Stimulated activated CD4-positive, alpha-beta T cell treated with anti-CD3 and anti-CD28 coated beads, Interleukin-4, amount 100 ng/mL, for 48 hours (primary cell): ENCODE results near the gene RSPO3.

Source experiments
- DNase-seq, 2 donors: peaks; one replicate each; pipeline ENCODE4 v3.0.0-alpha.2; 2020; ENCODE audit warnings: low read depth in 2 of 2

The RSPO3 gene

DNA sequence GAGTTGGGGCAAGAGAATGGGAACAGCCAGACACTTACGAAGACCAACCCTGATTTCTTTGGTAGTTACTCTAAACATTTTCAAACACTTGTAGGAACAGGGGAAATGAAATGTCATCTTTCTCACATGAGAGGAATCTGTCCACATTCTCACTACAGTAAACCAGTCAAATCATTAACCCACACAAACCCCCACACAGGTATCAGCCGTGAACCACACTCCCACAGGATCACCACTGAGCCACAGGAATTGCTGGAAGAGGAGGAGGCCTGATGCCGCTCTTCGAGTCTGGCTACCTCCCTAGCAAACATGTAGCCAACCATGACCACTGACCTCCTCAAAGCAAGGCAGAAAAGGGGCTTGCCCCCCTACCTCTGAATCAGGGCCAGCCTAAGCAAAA is 6.9 kb upstream of the RSPO3 start:
- DNase-seq: no peak

- no peak for DNase-seq
These were observed 4.2 kb upstream of the RSPO3 start for GRCh38 chr6:127114214-127114760.

- DNase-seq: no peak
These were observed 3.3 kb upstream of the RSPO3 start for GRCh38 chr6:127115084-127115655.

DNA sequence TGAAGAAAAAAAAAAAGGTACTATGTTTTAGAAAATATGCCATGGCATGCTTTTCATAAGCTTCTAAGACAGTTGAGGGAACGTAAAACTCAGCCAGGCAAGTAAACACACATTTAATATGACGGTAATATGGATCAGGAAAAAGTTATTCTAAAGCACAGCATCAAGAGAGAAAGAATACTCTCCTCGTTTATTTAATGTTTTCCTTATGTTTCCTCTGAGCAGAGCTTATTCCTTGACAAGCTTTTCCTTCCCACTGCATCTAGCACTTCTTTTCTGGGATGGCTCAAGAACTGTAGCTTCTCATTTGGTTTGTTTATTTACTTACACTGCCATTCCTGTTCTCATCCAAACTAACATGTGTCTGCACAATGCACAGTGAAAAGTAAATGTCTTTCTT is 2.7 kb upstream of the RSPO3 start:
- DNase-seq: no peak

GRCh38 chr6:127117979-127118297 is 533 bp upstream of the RSPO3 start:
- no peak for DNase-seq

DNA sequence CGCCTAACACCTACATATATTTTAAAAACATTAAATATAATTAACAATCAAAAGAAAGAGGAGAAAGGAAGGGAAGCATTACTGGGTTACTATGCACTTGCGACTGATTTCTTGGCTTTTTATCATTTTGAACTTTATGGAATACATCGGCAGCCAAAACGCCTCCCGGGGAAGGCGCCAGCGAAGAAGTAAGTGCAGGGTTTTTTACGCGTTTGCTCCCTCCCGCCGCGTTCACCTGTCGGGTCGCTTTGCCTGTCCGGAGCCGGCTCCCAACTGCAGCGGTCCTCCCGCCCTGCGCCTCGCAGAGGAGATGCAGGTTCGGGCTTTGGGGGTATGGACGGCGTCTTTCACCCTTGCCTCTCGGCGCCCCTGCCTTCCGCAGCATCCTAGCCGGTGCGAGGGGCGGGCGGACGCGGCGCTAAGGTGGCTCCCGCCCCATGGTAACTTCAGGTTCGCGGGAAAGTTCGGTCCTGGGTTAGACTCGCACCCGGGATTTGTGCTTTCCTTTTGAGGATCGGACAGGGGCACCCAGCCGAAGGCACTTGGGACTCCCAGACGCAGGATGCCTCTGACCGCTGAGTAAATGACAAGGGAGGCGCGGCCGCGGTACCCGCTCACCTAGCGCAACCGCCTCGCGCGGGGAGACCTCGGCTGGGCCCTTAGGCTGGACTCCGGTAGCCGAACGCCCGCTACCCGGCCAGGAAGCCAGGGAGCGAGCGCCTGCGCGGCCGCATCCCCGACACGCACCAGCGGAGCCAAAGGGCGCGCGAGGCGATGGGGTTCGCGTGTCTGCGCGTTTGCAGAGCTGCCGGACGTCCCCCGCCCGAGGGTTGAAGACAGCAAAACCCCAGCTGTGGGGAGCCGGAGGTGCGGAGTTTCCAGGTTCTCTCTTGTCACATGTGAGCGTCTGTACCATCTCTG is 891 bp downstream of the RSPO3 start:
- DNase-seq: no peak

DNA sequence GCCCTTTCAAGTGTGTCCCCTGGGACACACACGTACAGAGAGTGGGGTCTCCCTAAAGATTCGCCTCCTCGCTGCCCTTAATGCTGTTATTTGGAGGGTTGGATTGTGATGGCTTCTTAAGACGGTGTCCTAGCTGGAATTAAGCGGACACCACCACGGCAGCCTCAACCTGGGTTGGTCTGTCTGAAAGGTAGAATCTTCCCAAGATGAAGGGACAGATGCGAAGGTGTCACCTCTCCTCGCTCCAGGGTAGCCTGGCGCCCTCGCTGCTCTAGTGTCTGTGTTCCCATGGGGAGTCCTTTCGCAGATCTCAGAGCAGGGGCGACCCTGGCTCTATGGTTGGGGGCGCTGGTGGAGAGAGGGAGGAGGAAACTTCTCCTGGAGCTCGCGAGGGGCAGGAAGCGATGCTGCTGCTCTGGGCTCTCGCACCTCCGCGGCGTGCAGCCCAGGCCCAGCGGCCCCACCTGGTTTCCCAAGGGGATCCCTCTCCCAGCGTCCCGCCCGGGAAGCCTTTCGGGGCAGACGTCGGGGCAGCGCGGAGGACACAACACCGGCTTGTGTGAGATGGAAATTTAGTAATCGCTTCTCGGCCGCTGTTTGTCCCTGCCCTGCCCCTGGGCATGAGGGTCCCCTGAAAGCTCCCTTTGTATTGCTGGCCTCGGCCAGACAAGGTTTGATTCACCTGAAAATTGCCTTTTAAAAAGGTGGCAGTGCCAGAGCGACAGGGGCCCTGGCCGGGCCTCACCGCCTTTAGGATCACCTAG is 1.7 kb downstream of the RSPO3 start:
- no peak for DNase-seq

DNA sequence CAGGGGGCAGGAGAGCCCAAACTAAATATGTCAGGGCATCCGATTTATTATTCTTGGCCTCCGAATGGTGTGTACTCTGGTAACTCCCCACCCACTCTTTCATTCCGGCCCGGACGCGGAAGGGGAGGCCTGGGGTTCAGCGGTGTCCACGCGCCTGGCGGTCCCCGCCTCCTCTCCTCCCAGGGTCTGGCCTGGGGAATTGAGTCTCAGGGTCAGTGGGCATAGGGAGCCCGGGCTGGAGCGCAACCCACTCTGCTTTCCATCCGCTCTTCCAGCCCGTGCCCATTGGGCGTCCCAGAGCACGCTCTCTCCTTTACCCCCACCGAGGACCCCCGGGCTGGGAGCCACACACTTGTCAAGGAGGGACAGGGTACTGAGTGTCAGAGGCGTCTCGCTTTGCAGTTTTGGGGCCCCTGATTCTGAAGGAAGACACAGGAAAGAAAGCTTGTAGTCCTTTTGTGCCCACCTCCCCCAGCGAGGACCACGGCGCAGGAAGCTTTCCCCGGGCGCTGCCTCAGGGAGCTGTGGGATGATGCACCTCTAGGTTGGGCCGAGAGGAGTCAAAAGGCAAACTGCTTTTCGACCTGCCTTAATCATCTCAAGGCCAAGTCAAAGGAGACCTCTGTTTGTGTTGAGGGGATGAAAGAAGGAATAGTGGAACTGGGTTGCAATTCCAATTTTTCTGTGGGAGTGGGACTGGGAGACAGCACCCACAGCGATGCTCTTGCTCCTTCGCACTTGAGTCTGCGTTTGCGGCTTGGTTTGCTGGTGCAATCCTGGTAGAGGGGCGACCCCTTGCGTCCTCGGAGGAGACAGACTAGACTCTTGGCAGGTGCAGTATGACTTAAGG is 2.5 kb downstream of the RSPO3 start:
- peak; percentile 68 to 70 for DNase-seq

- no peak for DNase-seq
These were observed 3.1 kb downstream of the RSPO3 start for GRCh38 chr6:127121637-127121960.

GRCh38 chr6:127124172-127124571 is 5.7 kb downstream of the RSPO3 start:
- no peak for DNase-seq

- no peak for DNase-seq
These were observed 6.2 kb downstream of the RSPO3 start for GRCh38 chr6:127124680-127125079.

DNA sequence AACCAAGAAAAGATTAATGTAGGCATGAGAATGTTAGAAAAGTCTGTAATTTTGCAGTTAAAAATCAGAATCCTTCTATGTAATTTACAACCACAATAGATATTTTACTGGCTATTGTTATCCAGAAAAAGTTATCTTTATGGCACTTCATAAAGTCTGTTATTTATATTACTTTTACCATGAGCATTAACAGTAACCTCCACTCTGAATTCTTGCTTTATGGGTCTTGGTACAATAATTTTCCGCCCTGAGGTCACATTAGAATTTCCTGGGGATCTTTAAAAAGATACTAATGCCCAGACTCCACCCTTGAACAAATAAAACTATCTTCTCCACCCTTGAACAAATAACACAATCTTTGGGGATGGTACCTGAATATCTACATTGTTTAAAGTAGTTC is 9.6 kb downstream of the RSPO3 start:
- no peak for DNase-seq

DNA sequence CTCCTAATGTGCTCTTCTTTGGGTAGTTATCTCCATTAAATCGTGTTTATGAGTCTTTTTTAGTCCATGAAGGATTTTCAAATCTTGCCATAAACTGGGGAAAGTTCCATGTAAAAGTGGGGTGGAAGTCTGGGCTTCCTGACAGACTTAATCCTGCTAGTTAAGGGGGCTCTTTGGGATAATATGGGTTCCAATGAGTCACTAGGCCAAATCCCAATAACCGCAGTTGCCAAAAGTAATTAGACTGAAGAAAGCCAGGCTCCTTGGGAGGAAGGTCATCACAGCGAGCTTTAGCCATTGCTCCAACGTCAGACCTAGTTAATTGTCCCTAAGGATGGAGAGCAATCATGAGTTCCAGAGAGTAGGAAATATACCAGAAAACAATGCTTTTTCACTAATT is 10.8 kb downstream of the RSPO3 start:
- no peak for DNase-seq

DNA sequence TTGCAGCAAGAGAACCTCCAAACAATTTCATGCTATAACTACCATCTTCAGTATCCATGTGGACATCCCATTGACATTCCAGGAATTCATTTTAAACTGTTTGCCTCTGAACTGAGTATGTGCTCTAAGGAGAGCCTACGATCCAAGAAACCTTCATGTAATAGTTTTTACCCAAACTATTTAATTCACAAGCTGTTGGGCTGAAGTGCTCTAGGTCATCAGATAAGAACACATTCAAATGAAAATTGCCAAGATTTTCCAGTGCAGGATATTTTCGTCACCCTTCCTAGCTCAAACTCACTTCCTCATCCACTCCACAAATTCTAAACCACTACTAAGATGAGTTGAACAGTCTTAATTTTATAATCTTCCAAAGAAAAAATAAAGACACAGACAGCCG is 12.8 kb downstream of the RSPO3 start:
- DNase-seq: no peak

DNA sequence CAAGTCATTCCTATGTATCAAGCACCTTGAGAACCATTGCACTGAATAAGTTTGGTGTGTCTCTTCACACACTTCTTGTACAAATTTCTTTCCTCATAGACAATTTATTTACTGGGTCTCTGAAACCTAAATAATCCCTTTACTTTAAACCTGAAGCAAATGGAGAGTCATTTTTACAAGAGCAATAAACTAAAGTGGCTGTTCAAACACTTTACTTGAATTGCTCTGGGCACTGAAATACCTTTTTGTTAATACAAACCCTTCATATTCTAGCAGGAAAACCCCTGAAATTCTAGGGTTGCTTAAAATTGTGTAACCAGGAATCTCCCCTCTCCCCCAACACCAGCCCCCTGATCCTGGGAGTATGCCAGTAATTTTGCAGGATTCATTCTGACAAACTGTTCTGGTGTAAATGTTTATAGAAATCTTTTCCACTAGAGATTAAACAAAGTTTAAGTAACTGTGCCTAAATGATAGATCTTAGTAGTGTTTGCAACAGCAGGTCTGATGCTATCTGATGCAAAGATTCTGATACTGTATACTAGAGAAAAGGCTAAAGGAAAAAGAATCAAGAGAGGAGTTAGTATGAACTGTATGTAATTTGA is 13.4 kb downstream of the RSPO3 start:
- no peak for DNase-seq

DNA sequence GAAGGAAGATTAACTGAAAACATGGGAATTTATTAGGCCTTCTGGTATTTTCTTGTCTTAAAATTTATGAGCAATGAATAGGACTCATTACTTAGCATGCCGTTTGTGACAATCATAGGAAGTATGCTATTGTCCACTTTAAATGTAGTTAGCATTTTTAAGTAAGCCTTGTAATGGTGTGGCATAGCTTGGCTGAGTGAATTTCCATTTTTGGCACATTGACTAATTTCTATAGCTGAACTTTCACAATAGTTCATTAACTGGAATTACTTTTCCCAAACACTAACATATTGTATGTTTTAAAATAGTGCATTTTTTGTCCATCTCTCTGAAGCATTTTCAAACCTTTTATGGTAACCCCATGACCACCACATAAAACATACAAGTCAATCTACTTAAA is 15.7 kb downstream of the RSPO3 start:
- no peak for DNase-seq

GRCh38 chr6:127136786-127137185 is 18.3 kb downstream of the RSPO3 start:
- no peak for DNase-seq

DNA sequence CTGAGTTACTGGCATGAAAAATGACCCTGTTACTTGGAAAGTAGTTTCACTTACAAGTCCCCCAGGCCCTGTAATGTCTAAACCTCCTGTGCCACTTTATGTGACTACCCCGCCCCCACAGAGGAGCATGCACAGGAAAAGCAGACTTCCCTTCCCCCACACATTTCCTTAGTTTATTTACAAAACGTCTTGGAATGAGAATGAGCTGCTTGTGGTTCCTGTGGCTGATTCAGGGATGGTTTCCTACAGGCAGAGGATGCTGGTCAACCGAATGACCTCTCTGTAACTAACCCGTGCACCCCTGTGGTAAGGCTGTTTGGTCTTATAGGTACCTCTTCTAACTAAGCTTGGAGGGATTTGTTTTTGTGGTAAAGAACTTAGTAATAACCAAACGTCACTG is 28.5 kb downstream of the RSPO3 start:
- no peak for DNase-seq

GRCh38 chr6:127147534-127147933 is 29.1 kb downstream of the RSPO3 start:
- DNase-seq: no peak

DNA sequence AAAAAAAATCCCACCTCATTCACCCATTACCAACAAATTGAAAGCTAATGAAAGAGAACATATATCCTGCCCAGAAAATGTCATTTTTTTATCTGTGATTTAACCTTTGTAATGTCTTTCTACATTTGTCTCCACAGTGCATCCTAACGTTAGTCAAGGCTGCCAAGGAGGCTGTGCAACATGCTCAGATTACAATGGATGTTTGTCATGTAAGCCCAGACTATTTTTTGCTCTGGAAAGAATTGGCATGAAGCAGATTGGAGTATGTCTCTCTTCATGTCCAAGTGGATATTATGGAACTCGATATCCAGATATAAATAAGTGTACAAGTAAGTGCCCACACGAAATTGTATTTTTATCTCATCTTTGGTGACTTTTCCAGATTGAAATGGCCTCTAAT is 30.0 kb downstream of the RSPO3 start:
- no peak for DNase-seq

DNA sequence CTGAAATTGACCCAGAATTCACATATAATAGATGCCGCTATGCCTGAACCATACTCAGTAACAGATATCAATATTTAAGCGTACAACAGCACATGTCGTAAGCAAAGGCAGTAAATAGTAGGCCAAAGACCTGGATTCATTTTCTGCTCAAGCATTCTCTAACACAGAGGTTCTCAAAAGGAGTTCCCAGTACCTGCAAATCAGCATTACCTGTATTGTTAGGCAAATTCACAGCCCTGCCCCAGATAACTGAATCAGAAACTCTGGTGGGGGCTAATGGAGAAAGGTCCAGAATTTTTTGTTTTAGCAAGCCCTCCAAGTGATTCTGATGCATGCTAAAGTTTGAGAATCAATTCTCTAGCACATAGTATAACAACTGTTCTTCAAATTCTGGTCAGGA is 36.0 kb downstream of the RSPO3 start:
- no peak for DNase-seq
